Tibial nerve (tissue), 3 donors: Measurements from ENCODE around the gene METTL8.

ENCODE experiments used
- CTCF ChIP-seq, 5 experiments: fragments of 200-600 bp in 3 of 5; fragments of 450-650 bp in 2 of 5; sonication (generic) in 3 of 5; IDR thresholded peaks; one replicate each; pipeline ENCODE4 v1.5.1; 2016 to 2019; ENCODE audit warnings: antibody characterized with exemption in 5 of 5, mild to moderate bottlenecking in 3 of 5, moderate library complexity in 2 of 5
- POLR2A ChIP-seq, 2 donors: fragments of 450-650 bp; IDR thresholded peaks; one replicate each; pipeline ENCODE4 v1.6.1; 2017; ENCODE audit warnings: antibody characterized with exemption in 2 of 2, mild to moderate bottlenecking in 2 of 2, moderate library complexity in 2 of 2

DNA sequence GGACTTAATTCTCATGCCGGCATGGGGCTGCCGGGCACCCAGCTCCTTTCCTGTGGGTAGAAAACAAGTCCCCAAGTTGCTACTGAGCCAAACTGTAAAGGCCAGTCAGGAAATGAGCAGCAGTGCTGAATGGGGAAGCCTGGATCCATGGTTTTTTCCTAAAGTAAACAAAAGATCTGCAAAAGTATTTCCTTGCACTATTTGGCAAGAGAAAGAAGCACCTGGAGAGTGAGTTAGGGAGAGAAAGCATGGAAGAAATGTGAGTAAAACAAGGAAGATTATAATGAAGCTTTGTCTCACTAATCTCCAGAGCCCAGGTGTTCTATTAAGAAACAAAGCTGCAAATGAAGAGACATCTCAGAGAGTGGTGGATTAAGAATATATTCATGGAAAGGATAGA is 117.6 kb downstream of the METTL8 start:
- no peak for TF ChIP-seq CTCF (IDR thresholded peaks at IDR 0.05)
- no peak for TF ChIP-seq POLR2A (IDR thresholded peaks at IDR 0.05)
